ENCODE measurements around the gene AOX1. TPM values are rescaled to one million over a fixed set of nuclear protein-coding genes. Genes with fewer than 3 reads are reported as not detected.

Gene AOX1
- total and polyA plus RNA-seq, 2 of the 8 experiments (the other 6 are each of a cell fraction or from before 2014, with no cell fraction given), result 5.6 to 8.3 TPM

DNA sequence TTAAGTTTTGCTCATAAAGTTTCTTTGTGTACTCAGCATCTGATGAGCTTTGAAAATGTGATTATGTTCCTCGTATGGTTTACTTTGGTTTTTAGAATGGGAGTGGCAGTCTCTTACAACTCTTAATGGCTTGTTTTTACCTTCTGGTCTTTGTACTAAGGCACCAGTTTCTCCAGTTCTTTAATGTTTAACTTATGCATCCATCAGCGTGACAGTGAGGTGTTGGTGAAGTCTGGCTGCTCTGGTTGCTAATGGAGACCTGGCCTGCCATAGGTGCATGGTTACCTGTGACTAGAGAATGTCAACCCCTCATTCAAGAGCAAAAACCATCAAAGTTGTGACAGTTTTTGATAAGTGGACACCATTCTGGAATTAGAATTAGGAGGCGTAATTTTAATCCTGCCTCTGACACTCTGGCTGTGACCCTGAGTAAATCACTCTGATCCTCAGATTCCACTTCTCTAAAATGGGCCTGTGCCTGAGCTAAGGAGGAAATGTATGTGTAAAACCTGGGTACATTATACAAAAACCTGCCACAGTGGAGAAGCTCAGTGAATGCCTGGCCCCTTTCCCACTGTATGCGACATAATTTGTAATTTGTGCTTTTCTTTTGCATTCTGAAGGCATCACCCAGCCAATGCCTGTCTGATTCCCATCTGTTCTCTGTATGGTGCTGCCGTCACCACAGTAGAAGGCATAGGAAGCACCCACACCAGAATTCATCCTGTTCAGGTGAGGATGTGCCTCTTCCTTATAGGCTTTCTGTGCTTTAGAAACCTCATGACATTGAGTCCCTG lies 11.2 kb downstream of the AOX1 start:
- no peak overlapping the region for H2AFZ ChIP-seq (ENCODE audit: low read length)
- CTCF ChIA-PET (ENCODE audit: partially characterized antibody), result interaction anchor here (0.7 to 1.4 kb wide), 4 partner anchors 10 to 111 kb away, joined by 3 to 4 read pairs (median 3); no protein-coding TSS in a partner anchor
- no peak overlapping the region for H3K18ac ChIP-seq (ENCODE audit: extremely low read depth, low read length)
- H4K91ac ChIP-seq (replicated peaks; ENCODE audit: insufficient read length, low read length), result no peak overlapping the region
- no peak overlapping the region for H2BK120ac ChIP-seq (replicated peaks; ENCODE audit: low read depth, low read length)
- no peaks in the 10 kb centered on the region for H3K79me2 ChIP-seq (ENCODE audit: control insufficient read depth in 1 of 2, insufficient read depth in 2 of 2, low read length in 2 of 2)
- no peaks in the 10 kb centered on the region for H3K36me3 ChIP-seq (ENCODE audit: control insufficient read depth in 2 of 4, insufficient read depth in 4 of 4, low read length in 3 of 4)
- no peak overlapping the region for H3K4me2 ChIP-seq (ENCODE audit: insufficient read depth in 1 of 2, low read depth in 2 of 2, low read length in 2 of 2)
- no peak overlapping the region for H3K4me3 ChIP-seq (ENCODE audit: extremely low read depth in 1 of 4, insufficient read depth in 2 of 4, low read depth in 3 of 4, low read length in 4 of 4)
- FAIRE-seq (no peak), DNase-seq (ENCODE audit: low read depth in 1 of 2, low spot score in 2 of 2) (no peak)
- H3K4me1 ChIP-seq (replicated peaks in 1 of 4; ENCODE audit: control insufficient read depth in 3 of 4, insufficient read depth in 4 of 4, low read length in 3 of 4), result no peaks in the 10 kb centered on the region
- no peak overlapping the region for H2AK5ac ChIP-seq (ENCODE audit: low read depth, low read length)
- H3K23ac ChIP-seq (ENCODE audit: insufficient read length), result no peak overlapping the region
- H4K5ac ChIP-seq (ENCODE audit: insufficient read length, low read depth, low read length), result no peak overlapping the region
- no peaks in the 10 kb centered on the region for H4K20me1 ChIP-seq (replicated peaks in 1 of 2; ENCODE audit: control insufficient read depth in 1 of 2, insufficient read depth in 2 of 2, low read length in 2 of 2)
- H2BK20ac ChIP-seq (ENCODE audit: low read length), result no peak overlapping the region
- H3K27ac ChIP-seq (ENCODE audit: low read depth, low read length), result no peak overlapping the region
- no peak overlapping the region for H2BK12ac ChIP-seq (ENCODE audit: low read depth, low read length)
- no peaks in the 10 kb centered on the region for H3K23me2 ChIP-seq (ENCODE audit: low read depth, low read length)
- no peak overlapping the region for H4K8ac ChIP-seq (ENCODE audit: extremely low read depth, insufficient read depth, low read length)
- H2BK15ac ChIP-seq (ENCODE audit: low read length), result no peak overlapping the region
- no peaks in the 10 kb centered on the region for H3K9me3 ChIP-seq (ENCODE audit: insufficient read depth in 2 of 2, low read depth in 1 of 2, low read length in 1 of 2)
- H3K4ac ChIP-seq (replicated peaks; ENCODE audit: insufficient read length, low read depth, low read length), result no peak overlapping the region
- TF ChIP-seq NRF1 (IDR thresholded peaks at IDR 0.05; ENCODE audit: low read depth, low read length) (no peak), GABPA (IDR thresholded peaks at IDR 0.05; ENCODE audit: borderline replicate concordance, insufficient read depth, low read length) (no peak), CEBPB (IDR thresholded peaks at IDR 0.05; ENCODE audit: low read depth, low read length) (no peak), CHD2 (IDR thresholded peaks at IDR 0.05; ENCODE audit: low read length) (no peak), BACH1 (IDR thresholded peaks at IDR 0.05; ENCODE audit: low read length) (no peak), CTBP2 (IDR thresholded peaks at IDR 0.05; ENCODE audit: borderline replicate concordance, insufficient read depth, insufficient read length, low read length) (no peak), POLR2A (IDR thresholded peaks at IDR 0.05; ENCODE audit: control extremely low read depth in 1 of 2, low read depth in 2 of 2, low read length in 2 of 2) (no peak), SUZ12 (IDR thresholded peaks at IDR 0.05; ENCODE audit: low read length) (no peak), EP300 (IDR thresholded peaks at IDR 0.05; ENCODE audit: borderline replicate concordance in 1 of 2, low read depth in 2 of 2, low read length in 2 of 2) (no peak)
- TF ChIP-seq, protein P1, sequence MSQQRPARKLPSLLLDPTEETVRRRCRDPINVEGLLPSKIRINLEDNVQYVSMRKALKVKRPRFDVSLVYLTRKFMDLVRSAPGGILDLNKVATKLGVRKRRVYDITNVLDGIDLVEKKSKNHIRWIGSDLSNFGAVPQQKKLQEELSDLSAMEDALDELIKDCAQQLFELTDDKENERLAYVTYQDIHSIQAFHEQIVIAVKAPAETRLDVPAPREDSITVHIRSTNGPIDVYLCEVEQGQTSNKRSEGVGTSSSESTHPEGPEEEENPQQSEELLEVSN (IDR thresholded peaks at IDR 0.05), result no peak
- H3K56ac ChIP-seq (replicated peaks; ENCODE audit: insufficient read length, low read depth, low read length), result no peak overlapping the region
- 82% methylated on average over 5 of the region's 5 CpGs; no CpG with 5 or more reads in 1 of the 2 experiments for WGBS, 2 experiments (ENCODE audit: extremely low coverage in 1 of 2, insufficient coverage in 1 of 2, insufficient read length in 1 of 2, insufficient replicate concordance in 2 of 2, low coverage in 1 of 2, low lambda C conversion rate in 2 of 2, missing lambda C conversion rate in 1 of 2)
- peak overlapping the region in 1 of 4 experiments; percentile 34; a peak in 1 of 7 replicates for H3K9ac ChIP-seq (replicated peaks in 1 of 4; ENCODE audit: extremely low read depth in 1 of 4, low read depth in 3 of 4, low read length in 3 of 4)
- no peak overlapping the region for H2BK5ac ChIP-seq (ENCODE audit: low read depth, low read length)
- H3K79me1 ChIP-seq (ENCODE audit: low read depth, low read length), result no peaks in the 10 kb centered on the region
- no peaks in the 10 kb centered on the region; a peak in 1 of 7 replicates for H3K27me3 ChIP-seq (replicated peaks in 1 of 4; ENCODE audit: control insufficient read depth in 3 of 4, extremely low read depth in 1 of 4, insufficient read depth in 3 of 4, low read length in 3 of 4)
- POLR2A ChIA-PET (ENCODE audit: partially characterized antibody), result interaction anchor here (1.0 kb wide), 1 partner anchor 11 kb away, joined by 4 read pairs; the partner anchor contains the start of gene AOX1
- H3K14ac ChIP-seq (ENCODE audit: insufficient read length), result no peak overlapping the region
